ENCODE measurements around the gene PDCL2.
"Not testable (repeated sequence)": the region's sequence is repeated elsewhere in the genome, so short reads cannot be mapped to it uniquely, and the experiment has no call there.

Gene PDCL2

GRCh38 chr4:55598641-55599040, 6.6 kb upstream of the PDCL2 start:
- H3K4me3 ChIP-seq (ENCODE audit: low read depth, low read length): no peak overlapping the region
- no peak for DNase-seq (ENCODE audit: low read depth)
- TF ChIP-seq CTCF (conservative IDR thresholded peaks at IDR 0.05; ENCODE audit: low read depth, low read length): no peak

- H3K4me3 ChIP-seq (ENCODE audit: low read depth, low read length): no peak overlapping the region
- no peak for DNase-seq (ENCODE audit: low read depth)
- no peak for TF ChIP-seq CTCF (conservative IDR thresholded peaks at IDR 0.05; ENCODE audit: low read depth, low read length)
Measured at GRCh38 chr4:55588160-55588559, 3.9 kb downstream of the PDCL2 start.

GRCh38 chr4:55582773-55583172, 9.3 kb downstream of the PDCL2 start:
- DNase-seq (ENCODE audit: low read depth): not testable (repeated sequence)

GRCh38 chr4:55578341-55579010, 13.6 kb downstream of the PDCL2 start:
- no peak overlapping the region for H3K4me3 ChIP-seq (ENCODE audit: low read depth, low read length)
- no peak for DNase-seq (ENCODE audit: low read depth)
- no peak for TF ChIP-seq CTCF (conservative IDR thresholded peaks at IDR 0.05; ENCODE audit: low read depth, low read length)

More at GRCh38 chr4:55582773-55583172, 9.3 kb downstream of the PDCL2 start:
- H3K4me3 ChIP-seq (ENCODE audit: low read depth, low read length): not testable (repeated sequence)

- H3K4me3 ChIP-seq (ENCODE audit: low read depth, low read length): no peak overlapping the region
- no peak for DNase-seq (ENCODE audit: low read depth)
- no peak for TF ChIP-seq CTCF (conservative IDR thresholded peaks at IDR 0.05; ENCODE audit: low read depth, low read length)
Measured at GRCh38 chr4:55575513-55575912, 16.5 kb downstream of the PDCL2 start.

GRCh38 chr4:55574252-55574651, 17.8 kb downstream of the PDCL2 start:
- TF ChIP-seq CTCF (conservative IDR thresholded peaks at IDR 0.05; ENCODE audit: low read depth, low read length): no peak
- no peak overlapping the region for H3K4me3 ChIP-seq (ENCODE audit: low read depth, low read length)
- no peak for DNase-seq (ENCODE audit: low read depth)

- no peak for TF ChIP-seq CTCF (conservative IDR thresholded peaks at IDR 0.05; ENCODE audit: low read depth, low read length)
- no peak overlapping the region for H3K4me3 ChIP-seq (ENCODE audit: low read depth, low read length)
- DNase-seq (ENCODE audit: low read depth): no peak
Measured at GRCh38 chr4:55571806-55572205, 20.2 kb downstream of the PDCL2 start.
